ENCODE measurements around the gene LMO2. TPM values are rescaled to one million over a fixed set of nuclear protein-coding genes. Genes with fewer than 3 reads are reported as not detected.

LMO2 gene
- total and polyA plus RNA-seq, 2 donors from 2014 or later, result 57.1 to 60.6 TPM

- H3K27me3 ChIP-seq (ENCODE audit: control insufficient read depth, insufficient read depth, low read length), result peaks cover 3% of the 10 kb centered on the region
- intact Hi-C loops (cut with DNase I), result no loop called here
- H3K27ac ChIP-seq (ENCODE audit: low read depth in 2 of 2, low read length in 2 of 2), result no peak overlapping the region
Observed at GRCh38 chr11:33874910-33875490, 16.9 kb downstream of the LMO2 start.

GRCh38 chr11:33874433-33874832, 17.4 kb downstream of the LMO2 start:
- H3K4me3 ChIP-seq (ENCODE audit: low read length in 3 of 3), result no peak overlapping the region
- FAIRE-seq (no peak), DNase-seq (no peak)
- no peak for TF ChIP-seq CTCF (IDR thresholded peaks at IDR 0.05; ENCODE audit: borderline replicate concordance, extremely low read depth, insufficient read depth)
- intact Hi-C loops (cut with DNase I), result no loop called here
- H3K27me3 ChIP-seq (ENCODE audit: control insufficient read depth, insufficient read depth, low read length), result peaks cover 3% of the 10 kb centered on the region
- no peaks in the 10 kb centered on the region for H3K9me3 ChIP-seq (ENCODE audit: control insufficient read depth in 2 of 3, insufficient read depth in 1 of 3, low read length in 3 of 3)
- no peak overlapping the region for H3K27ac ChIP-seq (ENCODE audit: low read depth in 2 of 2, low read length in 2 of 2)
- peaks cover 0 to 4% (median 0%) of the 10 kb centered on the region in 3 donors for H3K4me1 ChIP-seq (ENCODE audit: control insufficient read depth in 2 of 3, insufficient read depth in 2 of 3, low read depth in 1 of 3, low read length in 3 of 3)
- H3K9ac ChIP-seq (ENCODE audit: low read length in 3 of 3), result no peak overlapping the region
- no peaks in the 10 kb centered on the region for H3K36me3 ChIP-seq (ENCODE audit: control insufficient read depth in 2 of 3, insufficient read depth in 3 of 3, low read length in 3 of 3)

More at GRCh38 chr11:33874910-33875490, 16.9 kb downstream of the LMO2 start:
- Histone ChIP-seq H3K36me3 (ENCODE audit: control insufficient read depth in 2 of 3, insufficient read depth in 3 of 3, low read length in 3 of 3) (no peaks in the 10 kb centered on the region), H3K9ac (ENCODE audit: low read length in 3 of 3) (no peak overlapping the region), H3K4me3 (ENCODE audit: low read length in 3 of 3) (no peak overlapping the region), H3K9me3 (ENCODE audit: control insufficient read depth in 2 of 3, insufficient read depth in 1 of 3, low read length in 3 of 3) (no peaks in the 10 kb centered on the region), H3K4me1 (ENCODE audit: control insufficient read depth in 2 of 3, insufficient read depth in 2 of 3, low read depth in 1 of 3, low read length in 3 of 3) (peaks cover 0 to 4% (median 0%) of the 10 kb centered on the region in 3 donors)
- TF ChIP-seq CTCF (IDR thresholded peaks at IDR 0.05; ENCODE audit: borderline replicate concordance, extremely low read depth, insufficient read depth), result no peak
- DNase-seq (no peak), FAIRE-seq (no peak)

GRCh38 chr11:33869481-33870422, 22.1 kb downstream of the LMO2 start:
- no peaks in the 10 kb centered on the region for H3K9me3 ChIP-seq (ENCODE audit: control insufficient read depth in 2 of 3, insufficient read depth in 1 of 3, low read length in 3 of 3)
- no peak for TF ChIP-seq CTCF (IDR thresholded peaks at IDR 0.05; ENCODE audit: borderline replicate concordance, extremely low read depth, insufficient read depth)
- H3K27me3 ChIP-seq (ENCODE audit: control insufficient read depth, insufficient read depth, low read length), result peaks cover 6% of the 10 kb centered on the region
- peak overlapping the region in 2 of 3 donors; percentile 21 to 26 for H3K9ac ChIP-seq (ENCODE audit: low read length in 3 of 3)
- peak overlapping the region; percentile 47 to 70 for H3K27ac ChIP-seq (ENCODE audit: low read depth in 2 of 2, low read length in 2 of 2)
- peak; percentile 44 to 79 (median 64) for DNase-seq
- intact Hi-C loops (cut with DNase I), result no loop called here
- H3K36me3 ChIP-seq (ENCODE audit: control insufficient read depth in 2 of 3, insufficient read depth in 3 of 3, low read length in 3 of 3), result no peaks in the 10 kb centered on the region
- no peak for FAIRE-seq
- H3K4me3 ChIP-seq (ENCODE audit: low read length in 3 of 3), result peak overlapping the region; percentile 65 to 81 (median 68)
- H3K4me1 ChIP-seq (ENCODE audit: control insufficient read depth in 2 of 3, insufficient read depth in 2 of 3, low read depth in 1 of 3, low read length in 3 of 3), result peaks cover 0 to 6% (median 4%) of the 10 kb centered on the region in 3 donors

Measured in kidney (tissue), 14 donors.